Loucy (cell line): Measurements from ENCODE around the gene PRPF18.

ENCODE experiments used
- CTCF ChIP-seq: fragments of 200-600 bp; sonication (generic); conservative IDR thresholded peaks from 2 replicates; pipeline ENCODE4 v1.5.1; 2014; ENCODE audit warnings: mild to moderate bottlenecking, antibody characterized with exemption, low read length
- EZH2phosphoT487 ChIP-seq: fragments of 200-600 bp; IDR thresholded peaks from 2 replicates; pipeline ENCODE4 v1.6.1; 2018; ENCODE audit warnings: antibody characterized with exemption, mild to moderate bottlenecking, moderate library complexity, borderline replicate concordance

GRCh38 chr10:13590886-13591285 lies 4.1 kb downstream of the PRPF18 start:
- TF ChIP-seq CTCF (no peak), EZH2phosphoT487 (no peak)
